HL-60 (cell line): ENCODE measurements around the gene DUSP28.
A peak's percentile ranks its signal among the peaks of the same experiment; 100 is the strongest.

Experiments
- DNase-seq, 2 experiments: peaks; one replicate each; pipeline ENCODE4 v3.0.0-alpha.2; 2010 to 2020; ENCODE audit warnings: low read depth in 1 of 2, low spot score in 1 of 2
- H3K27ac ChIP-seq: fragments of 250-450 bp; sonication (Bioruptor Pico); replicated peaks from 2 replicates; pipeline ENCODE4 v1.5.1; 2020; ENCODE audit warnings: mild to moderate bottlenecking, moderate library complexity
- H3K27me3 ChIP-seq: fragments of 250-450 bp; sonication (Bioruptor Pico); 2 replicates; pipeline ENCODE4 v1.5.1; 2021; ENCODE audit warnings: mild to moderate bottlenecking, moderate library complexity; ENCODE audit not compliant: insufficient read depth, poor library complexity, severe bottlenecking
- H3K4me3 ChIP-seq: replicated peaks from 2 replicates; pipeline ENCODE4 v1.5.1; 2011; ENCODE audit warnings: mild to moderate bottlenecking, control low read depth, low read length; ENCODE audit not compliant: insufficient read depth
- CTCF ChIP-seq: IDR thresholded peaks from one replicate; pipeline ENCODE4 v1.5.1; 2011; ENCODE audit warnings: low read length, control low read depth, inconsistent platforms; ENCODE audit not compliant: insufficient read depth
- GABPA ChIP-seq: IDR thresholded peaks from 2 replicates; pipeline ENCODE4 v1.6.1; 2012; ENCODE audit warnings: low read depth
- POLR2AphosphoS5 ChIP-seq: IDR thresholded peaks from 2 replicates; pipeline ENCODE4 v1.6.1; 2012; ENCODE audit warnings: low read depth
- REST ChIP-seq: IDR thresholded peaks from 2 replicates; pipeline ENCODE4 v1.6.1; 2012; ENCODE audit warnings: low read depth; ENCODE audit not compliant: insufficient replicate concordance
- SPI1 ChIP-seq: IDR thresholded peaks from 2 replicates; pipeline ENCODE4 v1.6.1; 2012; ENCODE audit warnings: low read depth, mild to moderate bottlenecking, borderline replicate concordance

The DUSP28 gene

GRCh38 chr2:240555541-240556250 lies 4.5 kb upstream of the DUSP28 start:
- TF ChIP-seq SPI1 (no peak), POLR2AphosphoS5 (no peak), REST (no peak), CTCF (no peak), GABPA (no peak)
- H3K27ac ChIP-seq = no peak overlapping the region
- H3K27me3 ChIP-seq = no peaks in the 10 kb centered on the region
- H3K4me3 ChIP-seq = no peak overlapping the region
- DNase-seq = no peak

GRCh38 chr2:240556553-240557100 lies 3.5 kb upstream of the DUSP28 start:
- peak in 1 of 2 experiments; percentile 58 for DNase-seq
- no peak overlapping the region for H3K27ac ChIP-seq
- TF ChIP-seq GABPA = no peak
- TF ChIP-seq SPI1 = no peak
- TF ChIP-seq CTCF = peak; percentile 31
- no peak overlapping the region for H3K4me3 ChIP-seq
- no peaks in the 10 kb centered on the region for H3K27me3 ChIP-seq

DNA sequence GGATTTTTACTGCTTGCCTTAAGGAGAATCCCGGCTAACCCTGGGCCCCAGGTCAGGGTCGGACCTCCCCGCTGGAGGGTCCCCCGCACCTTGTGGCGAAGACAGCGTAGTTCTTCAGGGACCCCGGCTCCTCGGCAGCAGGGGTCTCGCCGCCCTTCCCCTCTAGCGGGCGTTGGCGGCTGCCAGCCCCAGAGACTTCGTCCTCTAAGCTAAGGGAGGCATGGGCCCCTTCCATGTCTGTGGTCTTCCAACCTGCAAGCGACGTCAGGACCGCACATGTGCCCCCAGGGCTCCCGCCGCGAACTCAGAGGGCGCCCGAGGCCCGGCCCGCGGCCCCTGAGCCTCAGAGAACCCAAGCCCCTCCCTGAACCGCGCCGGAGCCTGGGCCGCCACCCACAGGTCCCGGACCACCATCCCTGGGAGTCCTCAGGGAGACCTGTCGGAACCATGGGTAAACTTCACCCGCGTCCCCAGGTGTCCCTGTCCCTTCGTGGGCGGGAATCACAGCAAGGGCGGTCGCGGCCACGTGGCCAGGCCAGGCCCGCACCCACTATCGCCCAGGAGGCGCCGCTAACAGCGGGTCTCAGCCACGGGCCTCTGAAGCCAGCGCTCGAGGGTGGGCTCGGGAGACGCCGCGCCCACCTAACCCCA lies 2.9 kb upstream of the DUSP28 start:
- no peak overlapping the region for H3K4me3 ChIP-seq
- no peaks in the 10 kb centered on the region for H3K27me3 ChIP-seq
- no peak overlapping the region for H3K27ac ChIP-seq
- TF ChIP-seq GABPA (no peak), REST (no peak), SPI1 (no peak), POLR2AphosphoS5 (no peak), CTCF (no peak)
- DNase-seq = no peak
